GM18508 (cell line): ENCODE data around the gene MYO5A.
"Not testable (repeated sequence)": the region's sequence is repeated elsewhere in the genome, so short reads cannot be mapped to it uniquely, and the experiment has no call there.

Experiments
- ATAC-seq: cut with Tn5 transposase; IDR thresholded peaks from one replicate; pipeline ENCODE4 v1.9.1; 2021; ENCODE audit warnings: moderate number of reproducible peaks; ENCODE audit not compliant: insufficient read depth, unreplicated experiment

MYO5A gene

DNA sequence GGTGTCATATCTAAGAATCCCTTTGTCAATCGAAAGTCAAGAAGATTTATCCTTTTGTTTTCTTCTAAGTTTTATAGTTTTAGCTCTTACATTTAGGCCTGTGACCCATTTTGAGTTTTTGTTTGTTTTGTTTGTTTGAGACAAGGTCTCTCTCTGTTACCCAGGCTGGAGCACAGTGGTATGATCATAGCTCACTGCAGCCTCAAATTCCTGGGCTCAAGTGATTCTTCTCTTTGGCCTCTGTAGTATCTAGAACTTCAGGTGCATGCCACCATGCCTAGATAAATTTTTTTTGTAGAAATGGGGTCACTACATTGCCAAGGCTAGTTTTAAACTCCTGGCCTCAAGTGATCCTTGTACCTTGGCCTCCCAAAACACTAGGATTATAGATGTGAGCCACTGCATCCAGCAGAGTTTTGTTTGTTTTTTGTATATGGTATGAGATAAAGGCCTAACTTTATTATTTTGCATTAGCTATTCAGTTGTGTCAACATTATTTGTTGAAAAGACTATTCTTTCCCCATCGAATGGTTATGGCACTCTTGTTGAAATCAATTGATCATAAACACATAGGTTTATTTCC is 227.3 kb downstream of the MYO5A start:
- ATAC-seq: no peak

DNA sequence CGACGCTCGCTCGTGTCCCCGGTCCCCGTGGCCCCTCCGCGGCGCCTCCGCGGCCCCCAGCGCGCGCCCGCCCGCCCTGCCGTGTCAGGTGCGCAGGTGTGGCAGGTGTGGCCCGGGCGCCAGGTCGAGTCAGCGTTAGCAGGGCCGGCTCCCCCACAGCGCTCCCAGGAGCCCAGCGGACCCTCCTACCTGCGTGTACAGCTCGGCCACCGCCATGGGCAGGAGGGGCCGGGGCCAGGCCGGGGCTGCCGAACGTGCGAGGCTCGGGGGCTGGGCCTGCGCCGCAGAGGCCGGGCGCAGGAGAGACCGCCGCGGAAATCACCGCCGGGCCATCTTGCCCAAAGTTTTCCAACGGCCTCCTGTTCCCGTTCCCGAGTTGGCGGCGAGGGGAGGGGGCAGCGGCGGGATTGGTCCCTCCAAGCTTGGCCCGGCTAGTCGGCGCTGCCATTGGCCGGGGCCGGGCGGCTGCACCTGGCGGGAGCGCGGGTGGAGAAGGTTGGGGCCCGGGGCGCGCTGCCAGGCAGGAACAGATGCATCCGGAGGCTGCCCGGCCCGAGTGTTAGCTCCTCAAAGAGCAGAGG is 233.2 kb downstream of the MYO5A start, which contains the start of gene MYO5C:
TSS of gene MYO5C (minus strand) at position 384 of the 581 bp plus-strand sequence. CDS start at position 216, 168 bp downstream.
- no peak for ATAC-seq

DNA sequence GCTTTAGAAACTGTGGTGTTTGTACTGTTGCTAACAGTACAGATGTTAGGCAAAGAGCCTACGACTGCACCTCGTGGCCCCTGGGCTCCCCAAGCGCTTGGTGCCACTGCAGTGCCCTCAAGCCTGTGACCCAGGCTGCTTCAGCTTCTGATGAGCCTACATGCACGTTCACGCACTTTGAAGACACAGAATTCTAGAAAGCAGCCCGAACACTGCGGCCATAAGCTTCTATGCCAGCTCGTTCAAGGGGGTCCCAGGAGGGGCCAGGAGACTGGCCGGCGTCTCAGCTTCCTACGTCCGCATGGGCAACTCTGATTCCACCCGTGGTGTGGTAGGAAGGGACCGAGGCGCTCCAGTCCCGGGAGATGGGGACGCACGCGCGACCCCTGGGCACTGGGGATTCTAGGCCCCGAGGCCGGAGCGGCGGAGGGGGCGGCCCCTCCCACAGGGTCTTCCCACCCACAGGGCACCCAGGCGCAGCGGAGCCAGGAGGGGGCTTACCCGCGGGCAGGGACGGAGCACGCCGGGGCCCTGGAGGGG is 233.7 kb downstream of the MYO5A start:
- no peak for ATAC-seq

- ATAC-seq: no peak
Observed at GRCh38 chr15:52292780-52293392, 235.8 kb downstream of the MYO5A start.

DNA sequence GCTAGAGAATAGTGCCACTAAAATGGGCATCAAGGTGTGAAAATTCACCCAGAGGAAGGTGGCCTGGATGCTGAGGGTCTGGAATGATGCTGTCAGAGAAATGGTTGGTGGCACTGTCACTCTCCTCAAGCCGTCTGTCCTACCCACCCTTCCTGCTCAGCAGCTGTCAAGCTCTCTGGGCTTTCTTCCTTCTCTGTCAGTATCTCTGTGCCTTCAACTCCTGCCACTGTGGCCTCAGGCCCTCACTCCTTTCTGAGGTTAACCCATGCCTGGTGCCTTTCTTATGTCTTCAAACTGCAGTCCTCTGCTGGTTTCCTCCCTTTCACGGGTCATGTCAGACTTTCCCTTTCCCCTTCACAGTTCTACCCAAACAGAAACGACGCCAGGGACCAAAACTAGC is 237.5 kb downstream of the MYO5A start:
- no peak for ATAC-seq

DNA sequence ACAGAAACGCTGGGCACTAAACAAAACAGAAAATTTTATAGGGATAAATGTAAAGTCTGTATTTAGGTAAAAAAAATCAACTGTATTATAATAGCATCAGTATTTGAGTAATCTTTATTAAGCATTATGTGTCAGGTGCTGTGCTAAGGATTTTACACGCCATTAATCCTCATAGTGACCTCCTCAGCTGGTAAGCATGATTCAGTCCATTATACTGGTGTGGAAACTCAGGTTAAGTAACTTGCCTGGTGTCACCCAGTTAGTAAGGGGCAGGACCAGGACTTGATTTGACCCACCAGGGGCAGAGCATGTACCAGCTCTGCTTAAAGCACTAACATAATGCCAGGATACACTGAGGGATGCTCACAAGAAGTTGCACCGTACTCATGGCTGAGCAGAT is 237.9 kb downstream of the MYO5A start:
- ATAC-seq: no peak

- ATAC-seq: peak; percentile 64
Observed at GRCh38 chr15:52290329-52290728, 238.4 kb downstream of the MYO5A start.

GRCh38 chr15:52289629-52290081 is 239.0 kb downstream of the MYO5A start:
- ATAC-seq: no peak

DNA sequence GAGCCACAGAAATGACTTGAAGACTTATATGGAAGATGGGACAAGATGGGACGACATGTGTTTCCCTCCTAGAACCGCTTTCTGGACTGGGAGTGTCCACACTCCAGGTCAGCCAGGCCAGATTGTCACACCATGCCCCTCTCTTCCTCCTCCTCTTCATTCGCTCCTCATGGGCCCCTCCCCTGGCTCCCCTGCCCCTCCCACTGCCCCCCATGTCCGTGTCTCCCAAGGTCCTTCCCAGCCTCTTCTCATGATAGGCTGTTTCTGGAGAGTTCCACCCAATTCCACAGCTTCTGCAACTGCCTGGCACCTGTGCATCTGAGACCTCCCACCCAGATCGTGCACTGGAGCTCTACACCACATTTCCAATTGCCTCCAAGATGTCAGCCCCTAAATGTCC is 239.7 kb downstream of the MYO5A start:
- no peak for ATAC-seq

GRCh38 chr15:52288051-52288942 is 240.4 kb downstream of the MYO5A start:
- ATAC-seq: no peak

DNA sequence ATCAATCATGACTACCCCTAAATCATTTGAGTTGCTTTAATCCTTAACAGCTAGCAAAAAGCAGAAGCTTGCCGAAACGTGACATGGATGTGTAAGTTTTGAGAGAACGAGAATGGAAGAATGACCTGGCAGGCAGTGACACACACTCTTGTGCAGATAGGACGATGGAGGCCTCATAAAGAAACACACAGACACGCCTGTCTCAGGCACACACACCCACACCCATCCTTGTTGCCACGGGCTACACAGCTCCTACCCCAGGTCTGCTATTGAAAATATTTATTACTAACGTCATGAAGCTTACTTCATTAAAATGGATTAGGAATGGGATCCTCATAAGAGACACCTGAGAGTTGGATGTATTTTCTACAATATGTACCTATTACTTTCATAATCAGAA is 241.6 kb downstream of the MYO5A start:
- ATAC-seq: no peak

GRCh38 chr15:52285941-52286340 is 242.7 kb downstream of the MYO5A start:
- ATAC-seq: not testable (repeated sequence)

DNA sequence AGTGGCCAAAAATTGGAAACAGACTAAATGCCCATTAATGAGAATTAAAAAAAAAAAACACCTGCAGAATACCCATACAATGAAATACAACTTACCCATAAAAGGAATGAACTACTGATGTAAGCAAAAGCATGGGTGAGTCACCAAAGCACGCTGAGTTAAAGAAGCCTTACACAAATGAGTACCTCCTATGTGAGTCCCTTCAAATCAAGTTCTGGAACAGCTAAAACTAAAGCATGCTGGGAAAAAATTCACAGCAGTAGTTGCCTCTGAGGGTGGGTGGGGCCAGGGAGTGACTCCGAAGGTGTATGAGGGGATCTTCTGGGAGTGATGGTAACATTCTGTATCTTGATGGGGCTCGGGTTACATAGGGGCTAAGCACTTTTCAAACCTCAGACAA is 244.5 kb downstream of the MYO5A start:
- ATAC-seq: no peak

DNA sequence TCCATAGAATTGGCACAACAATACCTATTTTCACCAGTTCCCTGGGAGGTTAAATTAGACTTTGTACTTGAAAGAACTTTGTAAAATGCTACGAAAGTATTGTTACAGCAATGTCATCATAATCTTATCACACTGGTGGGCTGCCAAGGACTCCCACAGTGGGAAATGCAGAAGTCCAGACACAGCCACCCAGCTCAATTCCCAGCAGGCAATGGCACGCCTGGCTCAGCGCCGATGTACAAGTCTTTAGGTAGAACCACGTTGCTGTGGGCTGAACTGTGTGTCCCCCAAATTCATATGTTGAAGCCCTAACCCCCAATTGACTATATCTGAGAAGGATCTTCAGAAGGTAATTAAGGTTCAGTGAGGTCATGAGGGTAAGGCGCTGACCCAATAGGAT is 245.4 kb downstream of the MYO5A start:
- ATAC-seq: no peak

DNA sequence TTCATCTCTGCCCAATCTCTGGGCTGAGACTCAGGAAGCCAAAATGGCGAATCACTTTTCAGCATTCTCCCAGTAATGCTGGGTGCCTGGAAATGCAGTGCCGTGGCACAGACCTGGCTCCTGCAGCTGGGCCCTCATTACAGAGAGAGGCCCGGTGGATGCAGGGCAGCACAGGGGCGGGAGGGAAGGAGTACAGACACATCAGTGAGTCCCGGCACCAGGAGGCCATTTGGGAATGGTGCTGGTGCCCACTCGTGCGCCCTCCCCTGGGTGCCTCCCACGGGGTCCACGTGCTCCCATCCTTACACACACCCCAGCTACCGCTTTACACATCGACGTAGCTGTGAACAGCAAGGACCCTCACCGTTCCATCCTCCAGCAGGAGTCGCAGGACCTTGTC is 246.3 kb downstream of the MYO5A start:
- no peak for ATAC-seq

DNA sequence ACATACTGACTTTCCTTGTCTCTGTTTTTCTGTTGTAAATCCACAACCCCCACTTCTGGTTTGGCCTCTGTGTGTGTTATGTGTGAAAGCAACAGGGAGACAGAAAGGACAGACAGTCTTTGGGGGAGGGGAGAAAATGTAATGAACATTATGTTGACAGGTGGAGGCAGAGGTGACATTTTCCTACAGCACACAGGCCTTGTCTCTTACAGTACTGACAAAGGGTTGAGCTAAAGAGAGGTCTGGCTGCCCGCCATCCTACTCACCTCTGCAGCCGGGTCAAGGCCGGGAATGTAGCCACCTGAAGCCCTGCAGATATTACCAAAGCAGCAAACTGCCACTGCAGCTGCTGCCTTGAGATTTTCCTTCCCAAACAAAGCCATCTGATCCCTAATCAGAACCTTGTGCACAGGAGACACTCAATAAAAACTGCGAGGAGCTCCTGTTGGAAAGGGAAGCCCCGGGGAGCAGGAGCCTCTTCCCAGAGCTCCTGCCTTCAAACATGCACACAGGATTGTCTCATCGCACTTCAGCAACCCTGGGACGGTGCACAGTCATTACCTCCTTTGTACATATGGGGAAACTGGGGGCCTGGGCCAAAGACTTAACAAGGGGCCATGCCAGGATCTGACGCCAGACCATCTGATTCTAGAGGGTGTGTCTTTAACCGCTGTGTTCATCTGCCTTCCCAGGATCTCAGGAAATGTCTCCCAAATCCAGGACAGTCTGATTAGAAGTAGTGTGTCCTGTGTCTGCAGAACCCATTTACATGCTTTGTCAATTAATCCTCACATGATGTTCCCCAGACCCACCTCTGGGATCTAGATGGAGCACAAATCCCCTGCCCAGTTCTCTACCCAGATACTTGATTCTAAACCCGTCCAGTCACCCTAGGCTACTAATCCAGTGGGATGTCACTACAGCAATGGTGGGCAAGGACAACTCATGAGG is 247.3 kb downstream of the MYO5A start:
- ATAC-seq: no peak

GRCh38 chr15:52280326-52281084 is 248.2 kb downstream of the MYO5A start:
- ATAC-seq: no peak

GRCh38 chr15:52278636-52279367 is 249.9 kb downstream of the MYO5A start:
- no peak for ATAC-seq
